ENCODE data around the gene B4GALT2. TPM values are rescaled to one million over a fixed set of nuclear protein-coding genes. Genes with fewer than 3 reads are reported as not detected.

B4GALT2 gene
- total and polyA plus RNA-seq, 10 of the 15 experiments (the other 5 are each of a cell fraction or from before 2014, with no cell fraction given), result 0.98 to 61.0 (median 23.4) TPM

DNA sequence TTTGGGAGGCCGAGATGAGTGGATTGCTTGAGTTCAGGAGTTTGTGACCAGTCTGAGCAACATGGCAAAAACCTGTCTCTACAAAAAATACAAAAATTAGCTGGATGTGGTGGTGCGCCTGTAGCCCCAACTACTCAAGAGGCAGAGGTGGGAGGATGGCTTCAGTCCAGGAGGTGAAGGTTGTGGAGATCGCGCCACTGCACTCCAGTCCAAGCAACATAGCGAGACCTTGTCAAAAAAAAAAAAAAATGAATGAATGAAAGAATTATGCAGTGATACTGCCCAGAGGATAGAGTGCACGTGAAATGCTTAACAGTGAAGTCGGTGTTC lies 9.6 kb upstream of the B4GALT2 start:
- H3K79me2 ChIP-seq (ENCODE audit: control insufficient read depth, insufficient read depth, low read length), result peaks cover 16% of the 10 kb centered on the region
- H3K36me3 ChIP-seq (ENCODE audit: control insufficient read depth in 2 of 2, insufficient read depth in 2 of 2, low read length in 1 of 2), result peaks cover 8 to 11% of the 10 kb centered on the region in 2 experiments; a peak in 3 of 4 replicates
- H2AFZ ChIP-seq (ENCODE audit: control insufficient read depth, low read depth, low read length), result peak overlapping the region; percentile 1; the same call in 1 of the 2 replicates
- 67% methylated on average over 7 of the region's 7 CpGs for WGBS (ENCODE audit: insufficient coverage, insufficient replicate concordance, low lambda C conversion rate, missing lambda C conversion rate)
- ChIA-PET RAD21 (ENCODE audit: unreplicated experiment) (interaction anchor here (2.6 kb wide), 1 partner anchor 206 kb away, joined by 6 read pairs; no protein-coding TSS in a partner anchor), SMC1A (ENCODE audit: uncharacterized antibody, unreplicated experiment) (interaction anchor here (1.0 kb wide), 1 partner anchor 79 kb away, joined by 3 read pairs; no protein-coding TSS in a partner anchor), POLR2A (interaction anchor here (1.0 kb wide), 1 partner anchor 17 kb away, joined by 3 read pairs; no protein-coding TSS in a partner anchor), CTCF (interaction anchor here (0.6 to 2.0 kb wide), 4 partner anchors 24 to 319 kb away, joined by 3 to 6 read pairs (median 4); partner anchors contain the start of gene KDM4A)
- no peaks in the 10 kb centered on the region for H4K20me1 ChIP-seq (ENCODE audit: control insufficient read depth, insufficient read depth)
- H3K4me2 ChIP-seq (ENCODE audit: control insufficient read depth, insufficient read depth), result no peak overlapping the region
- H3K9me3 ChIP-seq (replicated peaks; ENCODE audit: control insufficient read depth, insufficient read depth, low read length), result no peaks in the 10 kb centered on the region
- H3K27ac ChIP-seq (ENCODE audit: control insufficient read depth, insufficient read depth), result no peak overlapping the region
- FAIRE-seq (no peak), DNase-seq (ENCODE audit: low read depth, low spot score) (no peak), ATAC-seq (no peak)
- no peak for TF ChIP-seq NFYB (IDR thresholded peaks at IDR 0.05; ENCODE audit: insufficient read depth, low read depth, low read length)
- TF ChIP-seq RAD51 (IDR thresholded peaks at IDR 0.05), result no peak
- no peak for TF ChIP-seq POLR2A (IDR thresholded peaks at IDR 0.05; ENCODE audit: low read depth, low read length)
- no peak for TF ChIP-seq DPF2 (IDR thresholded peaks at IDR 0.05)
- TF ChIP-seq CREM (IDR thresholded peaks at IDR 0.05; ENCODE audit: low read depth), result no peak
- TF ChIP-seq SMARCA5 (IDR thresholded peaks at IDR 0.05), result no peak
- TF ChIP-seq HDGF (IDR thresholded peaks at IDR 0.05), result peak; percentile 48; the same call in 1 of the 2 replicates
- no peak for TF ChIP-seq HDAC2 (IDR thresholded peaks at IDR 0.05)
- no peak for TF ChIP-seq NRF1 (conservative IDR thresholded peaks at IDR 0.05; ENCODE audit: low read depth, low read length)
- no peak for TF ChIP-seq RBBP5 (conservative IDR thresholded peaks at IDR 0.05)
- TF ChIP-seq MLLT1 (IDR thresholded peaks at IDR 0.05), result peak; percentile 76
- no peak for TF ChIP-seq POU2F2 (IDR thresholded peaks at IDR 0.05; ENCODE audit: borderline replicate concordance, low read depth, low read length)
- no peak for TF ChIP-seq CHD4 (IDR thresholded peaks at IDR 0.05)
- TF ChIP-seq NBN (IDR thresholded peaks at IDR 0.05), result 0 out of 2 replicates have a peak, but pooled peaks have one; percentile 25
- H3K27me3 ChIP-seq (replicated peaks in 1 of 2; ENCODE audit: control insufficient read depth in 2 of 2, insufficient read depth in 2 of 2, low read length in 1 of 2), result no peaks in the 10 kb centered on the region
- intact Hi-C loops (cut with micrococcal nuclease; ENCODE audit: unreplicated experiment) (loop anchor here (1.0 kb wide), 1 partner anchor 23 kb away; the partner anchor contains the start of gene IPO13), in situ Hi-C loops (cut with MboI) (no loop called here)
- H3K9ac ChIP-seq (ENCODE audit: control insufficient read depth, insufficient read depth, low read length), result no peak overlapping the region
- no peak overlapping the region for H3K4me3 ChIP-seq
- no TSS peak for BruUV-seq (replicated peaks)
- peaks cover 18% of the 10 kb centered on the region for H3K4me1 ChIP-seq (ENCODE audit: control insufficient read depth, insufficient read depth, low read length)

All from GM12878 (cell line).